IMR-90 (cell line): Measurements from ENCODE around the gene PATJ. TPM values are rescaled to one million over a fixed set of nuclear protein-coding genes. Genes with fewer than 3 reads are reported as not detected.

Source experiments
- ATAC-seq: fragments of 200-7000 bp; cut with Tn5 transposase; 2 replicates; pipeline ENCODE4 v1.9.1; 2020; ENCODE audit warnings: low read depth, mild to moderate bottlenecking, moderate library complexity
- BruUV-seq: library from RNA; stranded (reverse); fragments of 400-500 nt; replicated peaks from 2 replicates; lab custom pipeline; 2021; lab: Mats Ljungman, UMichigan
- CTCF ChIA-PET: fragments of 300-600 bp; formaldehyde crosslinking; extraction: SDS; loops from one replicate; lab custom pipeline; 2021; ENCODE audit warnings: antibody characterized with exemption; lab: Yijun Ruan, JAX
- POLR2A ChIA-PET: fragments of 300-600 bp; sonication (Branson Sonifier 250); formaldehyde crosslinking; loops from one replicate; lab custom pipeline; 2022; ENCODE audit warnings: antibody characterized with exemption; ENCODE audit not compliant: unreplicated experiment; lab: Charles Lee
- DNase-seq: peaks from one replicate; pipeline ENCODE4 v3.0.0; 2013
- H2AFZ ChIP-seq: replicated peaks from 2 replicates; pipeline ENCODE3; 2013; ENCODE audit warnings: low read length, mild to moderate bottlenecking; ENCODE audit not compliant: poor library complexity
- H2AK5ac ChIP-seq: 2 replicates; pipeline ENCODE4 v1.6.1; 2013; ENCODE audit warnings: low read depth, low read length, inconsistent platforms
- H2AK9ac ChIP-seq: replicated peaks from 2 replicates; pipeline ENCODE3; 2013; ENCODE audit warnings: mild to moderate bottlenecking, low read depth, low read length, moderate library complexity; ENCODE audit not compliant: poor library complexity
- H2BK120ac ChIP-seq: 2 replicates; pipeline ENCODE4 v1.6.1; 2013; ENCODE audit warnings: low read depth, low read length, inconsistent platforms
- H2BK15ac ChIP-seq: 3 replicates; pipeline ENCODE4 v1.6.1; 2013; ENCODE audit warnings: low read depth, low read length, inconsistent platforms
- H2BK20ac ChIP-seq: 2 replicates; pipeline ENCODE4 v1.6.1; 2013; ENCODE audit warnings: low read depth, mild to moderate bottlenecking, inconsistent platforms, low read length, moderate library complexity
- H2BK5ac ChIP-seq: 2 replicates; pipeline ENCODE4 v1.6.1; 2013; ENCODE audit warnings: mild to moderate bottlenecking, low read depth, low read length, inconsistent platforms; ENCODE audit not compliant: poor library complexity, severe bottlenecking
- H3K14ac ChIP-seq: replicated peaks from 2 replicates; pipeline ENCODE4 v1.6.1; 2013; ENCODE audit warnings: low read depth, low read length, inconsistent platforms
- H3K18ac ChIP-seq: 2 replicates; pipeline ENCODE4 v1.6.1; 2013; ENCODE audit warnings: low read depth, low read length, control low read depth
- H3K23ac ChIP-seq: 2 replicates; pipeline ENCODE4 v1.6.1; 2013; ENCODE audit warnings: low read depth, low read length, inconsistent platforms
- H3K27ac ChIP-seq: 2 replicates; pipeline ENCODE4 v1.5.1; 2013; ENCODE audit warnings: mild to moderate bottlenecking, control low read depth, low read length; ENCODE audit not compliant: insufficient read depth
- H3K27me3 ChIP-seq: 2 replicates; pipeline ENCODE4 v1.6.1; 2013; ENCODE audit warnings: low read length; ENCODE audit not compliant: control insufficient read depth, insufficient read depth
- H3K36me3 ChIP-seq: 2 replicates; pipeline ENCODE4 v1.6.1; 2013; ENCODE audit warnings: low read length, mixed read lengths; ENCODE audit not compliant: control insufficient read depth, insufficient read depth
- H3K4ac ChIP-seq: 2 replicates; pipeline ENCODE4 v1.6.1; 2013; ENCODE audit warnings: low read depth, low read length, inconsistent platforms
- H3K4me1 ChIP-seq: 2 replicates; pipeline ENCODE4 v1.6.1; 2013; ENCODE audit warnings: low read length, mixed read lengths; ENCODE audit not compliant: control insufficient read depth, insufficient read depth
- H3K4me2 ChIP-seq: 2 replicates; pipeline ENCODE4 v1.6.1; 2013; ENCODE audit warnings: low read depth, mild to moderate bottlenecking, control low read depth, low read length, moderate library complexity
- H3K4me3 ChIP-seq: 2 replicates; pipeline ENCODE4 v1.5.1; 2013; ENCODE audit warnings: low read depth, mild to moderate bottlenecking, control low read depth, low read length, moderate library complexity; ENCODE audit not compliant: insufficient read depth
- H3K56ac ChIP-seq: 2 replicates; pipeline ENCODE4 v1.6.1; 2013; ENCODE audit warnings: low read length, inconsistent platforms; ENCODE audit not compliant: insufficient read depth; ENCODE audit errors: extremely low read depth
- H3K79me1 ChIP-seq, 2 experiments: 2 replicates each; pipeline ENCODE4 v1.6.1; 2013; ENCODE audit warnings: low read length in 2 of 2, inconsistent platforms in 1 of 2, low read depth in 1 of 2
- H3K9ac ChIP-seq: 2 replicates; pipeline ENCODE4 v1.6.1; 2013; ENCODE audit warnings: low read depth, low read length, control low read depth
- H3K9me1 ChIP-seq: 2 replicates; pipeline ENCODE4 v1.6.1; 2013; ENCODE audit warnings: low read length, inconsistent platforms; ENCODE audit not compliant: insufficient read depth
- H3K9me3 ChIP-seq: 2 replicates; pipeline ENCODE4 v1.6.1; 2013; ENCODE audit warnings: low read length; ENCODE audit not compliant: control insufficient read depth, insufficient read depth
- H4K20me1 ChIP-seq: 2 replicates; pipeline ENCODE4 v1.6.1; 2013; ENCODE audit warnings: low read length, inconsistent platforms; ENCODE audit not compliant: insufficient read depth
- H4K5ac ChIP-seq: 2 replicates; pipeline ENCODE4 v1.6.1; 2013; ENCODE audit warnings: mild to moderate bottlenecking, low read depth, low read length, control low read depth
- H4K8ac ChIP-seq, 2 experiments: 2 replicates each; pipeline ENCODE4 v1.6.1; 2013; ENCODE audit warnings: low read depth in 2 of 2, low read length in 2 of 2, control low read depth in 1 of 2, inconsistent platforms in 1 of 2
- H4K91ac ChIP-seq: 2 replicates; pipeline ENCODE4 v1.6.1; 2013; ENCODE audit warnings: low read depth, low read length, inconsistent platforms; ENCODE audit not compliant: insufficient read depth
- CEBPB ChIP-seq: IDR thresholded peaks from 2 replicates; pipeline ENCODE4 v1.6.1; 2012; ENCODE audit warnings: low read depth, low read length, improper control_type of control experiment
- CHD1 ChIP-seq: IDR thresholded peaks from 2 replicates; pipeline ENCODE4 v1.6.1; 2012; ENCODE audit warnings: low read depth, low read length, improper control_type of control experiment
- FOS ChIP-seq: fragments of 150-350 bp; IDR thresholded peaks from 2 replicates; pipeline ENCODE4 v1.6.1; 2016; ENCODE audit warnings: low read depth, low read length
- MXI1 ChIP-seq: IDR thresholded peaks from 2 replicates; pipeline ENCODE4 v1.6.1; 2012; ENCODE audit warnings: low read depth, mild to moderate bottlenecking, low read length, moderate library complexity, borderline replicate concordance
- WGBS, 2 experiments: methylation state at CpG; one replicate each; pipeline versions ENCODE4 v1.1.5 to v1.1.7; 2013; ENCODE audit warnings: missing lambda C conversion rate in 2 of 2; ENCODE audit not compliant: insufficient read length in 1 of 2; ENCODE audit errors: extremely low coverage in 2 of 2; 5-methylcytosine and 5-hydroxymethylcytosine counted together
- dilution Hi-C: fragments of 300-500 bp; cut with HindIII; formaldehyde crosslinking; loops from one replicate; pipeline ENCODE4 v1.14.3; 2018; ENCODE audit warnings: low sequenced_read_pairs; ENCODE audit not compliant: unreplicated experiment
- in situ Hi-C: fragments of 300-500 bp; cut with MboI; formaldehyde crosslinking; loops from 3 replicates; pipeline ENCODE4 v1.14.3; 2019; ENCODE audit warnings: low sequenced_read_pairs, inconsistent platforms, mixed read lengths
- intact Hi-C: fragments of 100-400 bp; cut with micrococcal nuclease; formaldehyde crosslinking; loops from 2 replicates; pipeline ENCODE4 v1.10.0; 2022
- polyA plus RNA-seq, 3 experiments: library from polyadenylated mRNA; depleted of rRNA; stranded (reverse); fragments of >200 nt; gene quantifications; 2 replicates each; pipeline ENCODE4 v1.2.3, GENCODE V29; 2012; ENCODE audit warnings: low replicate concordance in 1 of 3
- total RNA-seq: library from RNA; depleted of rRNA; stranded (reverse); fragments of >200 nt; gene quantifications from 2 replicates; pipeline ENCODE4 v1.2.3, GENCODE V29; 2012

Gene PATJ
- total and polyA plus RNA-seq, 2 of the 4 experiments (the other 2 are of a cell fraction): 2.0 to 3.4 TPM

DNA sequence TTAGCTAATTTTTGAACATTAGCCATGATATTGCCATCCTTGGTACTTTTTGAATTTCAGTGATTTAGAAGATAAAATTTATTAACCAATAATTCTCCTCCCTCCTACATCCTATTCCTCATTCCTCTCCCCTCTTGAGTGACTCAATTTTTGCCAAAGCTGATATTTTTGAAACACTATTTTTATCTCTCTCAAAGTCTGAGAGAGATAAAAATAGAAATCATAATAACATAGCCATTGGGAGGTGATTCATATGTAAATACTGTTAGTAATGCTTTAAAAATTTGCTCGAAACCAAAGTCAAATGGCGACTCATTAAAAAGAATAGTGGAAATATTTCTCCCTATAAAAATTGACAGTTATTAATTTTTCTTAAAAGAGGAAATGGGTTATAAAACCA lies 97.4 kb downstream of the PATJ start:
- Histone ChIP-seq H4K8ac (no peak overlapping the region), H4K20me1 (no peaks in the 10 kb centered on the region), H2BK120ac (no peak overlapping the region), H2BK15ac (no peak overlapping the region), H3K9me3 (no peaks in the 10 kb centered on the region), H3K4me2 (no peak overlapping the region), H3K4ac (no peak overlapping the region), H3K27ac (no peak overlapping the region), H3K27me3 (no peaks in the 10 kb centered on the region), H2AFZ (no peak overlapping the region), H3K9ac (no peak overlapping the region), H3K56ac (no peak overlapping the region), H3K4me3 (no peak overlapping the region), H3K36me3 (no peaks in the 10 kb centered on the region), H3K14ac (no peak overlapping the region), H2AK5ac (no peak overlapping the region), H3K9me1 (no peaks in the 10 kb centered on the region), H4K5ac (no peak overlapping the region), H2BK20ac (no peak overlapping the region), H4K91ac (no peak overlapping the region), H3K4me1 (peaks cover 5% of the 10 kb centered on the region; the same call in 1 of the 2 replicates), H2BK5ac (peak overlapping the region; percentile 54), H3K79me1 (no peaks in the 10 kb centered on the region), H3K23ac (no peak overlapping the region), H2AK9ac (no peak overlapping the region), H3K18ac (no peak overlapping the region)
- dilution Hi-C loops (no loop called here), intact Hi-C loops (loop anchor here (10.0 kb wide), 1 partner anchor 75 kb away; no protein-coding TSS in a partner anchor), in situ Hi-C loops (loop anchor here (5.0 to 10.0 kb wide), 2 partner anchors 117 to 865 kb away; no protein-coding TSS in a partner anchor)
- no TSS peak for BruUV-seq
- ChIA-PET CTCF (no interaction called here), POLR2A (interaction anchor here (0.7 kb wide), 1 partner anchor 834 kb away, joined by 3 read pairs; no protein-coding TSS in a partner anchor)
- TF ChIP-seq CEBPB (peak; percentile 29; the same call in 1 of the 2 replicates), MXI1 (no peak), FOS (peak; percentile 81), CHD1 (no peak)
- ATAC-seq: peak; percentile 83
- WGBS, 2 experiments: no CpG with 5 or more reads among the region's 2 CpGs
- DNase-seq: peak; percentile 80
